IPS-15b (cell line): ENCODE data around the gene LRPAP1.

Source experiments
- H3K27me3 ChIP-seq: one replicate; pipeline ENCODE4 v1.6.1; 2013; ENCODE audit warnings: low read length; ENCODE audit not compliant: control insufficient read depth, insufficient read depth
- H3K36me3 ChIP-seq: one replicate; pipeline ENCODE4 v1.6.1; 2013; ENCODE audit warnings: low read length; ENCODE audit not compliant: control insufficient read depth, insufficient read depth
- H3K4me1 ChIP-seq: one replicate; pipeline ENCODE4 v1.6.1; 2013; ENCODE audit warnings: mild to moderate bottlenecking, low read length; ENCODE audit not compliant: control insufficient read depth, insufficient read depth
- H3K4me3 ChIP-seq: one replicate; pipeline ENCODE4 v1.5.1; 2013; ENCODE audit warnings: low read depth, low read length
- H3K9ac ChIP-seq: one replicate; pipeline ENCODE4 v1.6.1; 2013; ENCODE audit warnings: low read depth, mild to moderate bottlenecking, low read length
- H3K9me3 ChIP-seq: one replicate; pipeline ENCODE4 v1.6.1; 2013; ENCODE audit warnings: mild to moderate bottlenecking, low read length; ENCODE audit not compliant: control insufficient read depth, insufficient read depth

LRPAP1 gene

GRCh38 chr4:3484057-3484973 lies 47.9 kb downstream of the LRPAP1 start:
- Histone ChIP-seq H3K27me3 (peaks cover 42% of the 10 kb centered on the region), H3K4me3 (no peak overlapping the region), H3K9me3 (no peaks in the 10 kb centered on the region), H3K4me1 (peaks cover 7% of the 10 kb centered on the region), H3K36me3 (no peaks in the 10 kb centered on the region), H3K9ac (no peak overlapping the region)

GRCh38 chr4:3483471-3483921 lies 48.7 kb downstream of the LRPAP1 start:
- no peaks in the 10 kb centered on the region for H3K36me3 ChIP-seq
- H3K4me1 ChIP-seq = peaks cover 7% of the 10 kb centered on the region
- no peaks in the 10 kb centered on the region for H3K9me3 ChIP-seq
- no peak overlapping the region for H3K9ac ChIP-seq
- no peak overlapping the region for H3K4me3 ChIP-seq
- peaks cover 35% of the 10 kb centered on the region for H3K27me3 ChIP-seq

GRCh38 chr4:3482707-3483106 lies 49.5 kb downstream of the LRPAP1 start:
- H3K36me3 ChIP-seq = no peaks in the 10 kb centered on the region
- H3K9me3 ChIP-seq = no peaks in the 10 kb centered on the region
- peaks cover 29% of the 10 kb centered on the region for H3K27me3 ChIP-seq
- no peak overlapping the region for H3K4me3 ChIP-seq
- no peak overlapping the region for H3K9ac ChIP-seq
- peaks cover 7% of the 10 kb centered on the region for H3K4me1 ChIP-seq

- Histone ChIP-seq H3K4me3 (no peak overlapping the region), H3K9me3 (no peaks in the 10 kb centered on the region), H3K9ac (no peak overlapping the region), H3K36me3 (no peaks in the 10 kb centered on the region), H3K27me3 (peaks cover 21% of the 10 kb centered on the region), H3K4me1 (peaks cover 7% of the 10 kb centered on the region)
Measured at GRCh38 chr4:3481783-3482393, 50.3 kb downstream of the LRPAP1 start.

- H3K27me3 ChIP-seq = peaks cover 20% of the 10 kb centered on the region
- H3K4me1 ChIP-seq = peaks cover 7% of the 10 kb centered on the region
- H3K9ac ChIP-seq = no peak overlapping the region
- H3K36me3 ChIP-seq = no peaks in the 10 kb centered on the region
- no peaks in the 10 kb centered on the region for H3K9me3 ChIP-seq
- peak overlapping the region; percentile 18 for H3K4me3 ChIP-seq
Measured at GRCh38 chr4:3481113-3481531, 51.1 kb downstream of the LRPAP1 start.

GRCh38 chr4:3480528-3481112 lies 51.6 kb downstream of the LRPAP1 start:
- H3K4me1 ChIP-seq = peaks cover 7% of the 10 kb centered on the region
- peak overlapping the region; percentile 18 for H3K4me3 ChIP-seq
- H3K27me3 ChIP-seq = peaks cover 18% of the 10 kb centered on the region
- no peaks in the 10 kb centered on the region for H3K36me3 ChIP-seq
- no peak overlapping the region for H3K9ac ChIP-seq
- no peaks in the 10 kb centered on the region for H3K9me3 ChIP-seq

- H3K9me3 ChIP-seq = no peaks in the 10 kb centered on the region
- H3K36me3 ChIP-seq = no peaks in the 10 kb centered on the region
- peaks cover 14% of the 10 kb centered on the region for H3K27me3 ChIP-seq
- H3K9ac ChIP-seq = no peak overlapping the region
- H3K4me1 ChIP-seq = peaks cover 7% of the 10 kb centered on the region
- H3K4me3 ChIP-seq = no peak overlapping the region
Measured at GRCh38 chr4:3479358-3480101, 52.7 kb downstream of the LRPAP1 start.

- no peaks in the 10 kb centered on the region for H3K9me3 ChIP-seq
- H3K4me3 ChIP-seq = no peak overlapping the region
- peaks cover 7% of the 10 kb centered on the region for H3K4me1 ChIP-seq
- H3K9ac ChIP-seq = no peak overlapping the region
- H3K27me3 ChIP-seq = peaks cover 16% of the 10 kb centered on the region
- no peaks in the 10 kb centered on the region for H3K36me3 ChIP-seq
Measured at GRCh38 chr4:3478446-3479357, 53.5 kb downstream of the LRPAP1 start.

GRCh38 chr4:3477750-3478430 lies 54.3 kb downstream of the LRPAP1 start:
- peaks cover 14% of the 10 kb centered on the region for H3K27me3 ChIP-seq

GRCh38 chr4:3476936-3477749 lies 55.1 kb downstream of the LRPAP1 start:
- no peaks in the 10 kb centered on the region for H3K36me3 ChIP-seq
- no peaks in the 10 kb centered on the region for H3K9me3 ChIP-seq
- H3K4me3 ChIP-seq = no peak overlapping the region
- no peak overlapping the region for H3K9ac ChIP-seq
- H3K4me1 ChIP-seq = peaks cover 7% of the 10 kb centered on the region
- H3K27me3 ChIP-seq = peaks cover 9% of the 10 kb centered on the region

More at GRCh38 chr4:3477750-3478430, 54.3 kb downstream of the LRPAP1 start:
- peaks cover 7% of the 10 kb centered on the region for H3K4me1 ChIP-seq
- no peaks in the 10 kb centered on the region for H3K36me3 ChIP-seq
- no peak overlapping the region for H3K4me3 ChIP-seq
- no peaks in the 10 kb centered on the region for H3K9me3 ChIP-seq
- no peak overlapping the region for H3K9ac ChIP-seq
